Esophagus muscularis mucosa (tissue), 4 donors: Measurements from ENCODE around the gene P2RY2. TPM values are rescaled to one million over a fixed set of nuclear protein-coding genes. Genes with fewer than 3 reads are reported as not detected.

Source experiments
- DNase-seq: peaks from one replicate; pipeline ENCODE4 v3.0.0-alpha.2; 2017; ENCODE audit errors: extremely low spot score
- H3K27ac ChIP-seq, 4 donors: fragments of 200-600 bp; sonication (generic); replicated peaks in 1 of 4; 1 replicate in 3 of 4; 2 replicates in 1 of 4; pipeline ENCODE4 v1.5.1; 2016 to 2019; ENCODE audit warnings: mild to moderate bottlenecking in 1 of 4
- H3K27me3 ChIP-seq, 4 donors: fragments of 200-600 bp; sonication (generic); one replicate each; pipeline versions ENCODE4 v1.5.1 to v1.6.0; 2016 to 2019
- H3K36me3 ChIP-seq, 4 donors: fragments of 200-600 bp; sonication (generic); one replicate each; pipeline ENCODE4 v1.5.1; 2016 to 2019
- H3K4me1 ChIP-seq, 4 donors: fragments of 200-600 bp; sonication (generic); one replicate each; pipeline ENCODE4 v1.5.1; 2016 to 2019
- H3K4me3 ChIP-seq, 4 donors: fragments of 200-600 bp; sonication (generic); 1 replicate in 2 of 4; 2 replicates in 2 of 4; pipeline ENCODE4 v1.5.1; 2016 to 2019; ENCODE audit warnings: mild to moderate bottlenecking in 4 of 4, moderate library complexity in 1 of 4
- H3K9me3 ChIP-seq, 4 donors: fragments of 200-600 bp; sonication (generic); 1 replicate in 3 of 4; 2 replicates in 1 of 4; pipeline ENCODE4 v1.5.1; 2016 to 2019
- CTCF ChIP-seq, 3 experiments: fragments of 200-600 bp in 2 of 3; fragments of 450-650 bp in 1 of 3; sonication (generic) in 2 of 3; IDR thresholded peaks; one replicate each; pipeline ENCODE4 v1.5.1; 2017 to 2019; ENCODE audit warnings: antibody characterized with exemption in 3 of 3, mild to moderate bottlenecking in 2 of 3, moderate library complexity in 1 of 3
- EP300 ChIP-seq: sonication (generic); formaldehyde crosslinking; IDR thresholded peaks from one replicate; pipeline ENCODE4 v1.6.1; 2017; ENCODE audit warnings: antibody characterized with exemption
- POLR2A ChIP-seq: fragments of 450-650 bp; IDR thresholded peaks from one replicate; pipeline ENCODE4 v1.6.1; 2017; ENCODE audit warnings: antibody characterized with exemption, moderate library complexity, mild to moderate bottlenecking, low read depth
- POLR2AphosphoS5 ChIP-seq, 2 donors: sonication (generic); formaldehyde crosslinking; IDR thresholded peaks; one replicate each; pipeline ENCODE4 v1.6.1; 2017; ENCODE audit warnings: antibody characterized with exemption in 2 of 2
- WGBS: methylation state at CpG from one replicate; pipeline ENCODE4 v1.1.5; 2018; 5-methylcytosine and 5-hydroxymethylcytosine counted together
- intact Hi-C: fragments of 100-400 bp; cut with DNase I; formaldehyde crosslinking; loops from one replicate; pipeline ENCODE4 v1.15.1; 2023
- total RNA-seq, 4 donors: library from RNA; depleted of rRNA; stranded (reverse); fragments of >200 nt; gene quantifications; one replicate each; pipeline versions ENCODE4 v1.1.0 to v1.2.1, GENCODE V29; 2016

P2RY2 gene
- total RNA-seq, 4 donors from 2014 or later: 0.32 to 0.83 (median 0.52) TPM; not detected in 1

GRCh38 chr11:73267122-73267846 lies 49.2 kb downstream of the P2RY2 start:
- Histone ChIP-seq H3K27ac (no peak overlapping the region), H3K9me3 (no peaks in the 10 kb centered on the region), H3K36me3 (no peaks in the 10 kb centered on the region), H3K4me1 (peaks cover 11 to 38% (median 20%) of the 10 kb centered on the region in 4 donors), H3K27me3 (peaks cover 0 to 49% (median 8%) of the 10 kb centered on the region in 4 donors), H3K4me3 (no peak overlapping the region)
- intact Hi-C loops: no loop called here
- no peak for TF ChIP-seq POLR2AphosphoS5 (IDR thresholded peaks at IDR 0.05)
- no peak for TF ChIP-seq POLR2A
- TF ChIP-seq CTCF (IDR thresholded peaks at IDR 0.05): no peak
- WGBS: 83% methylated on average over 3 of the region's 3 CpGs
- DNase-seq: no peak

- H3K4me1 ChIP-seq: peaks cover 11 to 38% (median 20%) of the 10 kb centered on the region in 4 donors
- no peak overlapping the region for H3K4me3 ChIP-seq
- no peak for TF ChIP-seq EP300
- H3K27me3 ChIP-seq: peaks cover 0 to 49% (median 8%) of the 10 kb centered on the region in 4 donors
- H3K27ac ChIP-seq: no peak overlapping the region
- intact Hi-C loops: no loop called here
- H3K9me3 ChIP-seq: no peaks in the 10 kb centered on the region
- DNase-seq: no peak
- no peaks in the 10 kb centered on the region for H3K36me3 ChIP-seq
- 94% methylated on average over 8 of the region's 8 CpGs for WGBS
These were observed 49.9 kb downstream of the P2RY2 start for GRCh38 chr11:73267906-73268540.

- peaks cover 11 to 38% (median 20%) of the 10 kb centered on the region in 4 donors for H3K4me1 ChIP-seq
- no peaks in the 10 kb centered on the region for H3K9me3 ChIP-seq
- no peaks in the 10 kb centered on the region for H3K36me3 ChIP-seq
- 81% methylated on average over 3 of the region's 8 CpGs for WGBS
- peaks cover 0 to 45% (median 8%) of the 10 kb centered on the region in 4 donors for H3K27me3 ChIP-seq
- no peak overlapping the region for H3K27ac ChIP-seq
- intact Hi-C loops: no loop called here
- DNase-seq: no peak
- H3K4me3 ChIP-seq: no peak overlapping the region
- TF ChIP-seq POLR2AphosphoS5 (IDR thresholded peaks at IDR 0.05) (no peak), CTCF (IDR thresholded peaks at IDR 0.05) (no peak), POLR2A (no peak), EP300 (no peak)
These were observed 50.7 kb downstream of the P2RY2 start for GRCh38 chr11:73268671-73269271.

- peaks cover 0 to 37% (median 5%) of the 10 kb centered on the region in 4 donors for H3K27me3 ChIP-seq
- intact Hi-C loops: no loop called here
- no peaks in the 10 kb centered on the region for H3K36me3 ChIP-seq
- TF ChIP-seq POLR2AphosphoS5 (IDR thresholded peaks at IDR 0.05) (no peak), CTCF (IDR thresholded peaks at IDR 0.05) (no peak), EP300 (no peak), POLR2A (no peak)
- peaks cover 5 to 34% (median 15%) of the 10 kb centered on the region in 4 donors for H3K4me1 ChIP-seq
- H3K4me3 ChIP-seq: no peak overlapping the region
- DNase-seq: no peak
- no peaks in the 10 kb centered on the region for H3K9me3 ChIP-seq
- no peak overlapping the region for H3K27ac ChIP-seq
- 75% methylated on average over 4 of the region's 7 CpGs for WGBS
These were observed 51.5 kb downstream of the P2RY2 start for GRCh38 chr11:73269459-73270015.
